ENCODE data around the gene C4A.

GRCh38 chr6:31969712-31970603, 11.9 kb upstream of the C4A start:
- TF ChIP-seq CTCF (IDR thresholded peaks at IDR 0.05; ENCODE audit: insufficient read depth, low read length) = no peak
- no peak for TF ChIP-seq POLR2AphosphoS5 (IDR thresholded peaks at IDR 0.05; ENCODE audit: low read depth)
